Inferior parietal cortex (tissue), 1 donor: ENCODE data around the gene AGER.
"Not testable (repeated sequence)": the region's sequence is repeated elsewhere in the genome, so short reads cannot be mapped to it uniquely, and the experiment has no call there.

Source experiments
- DNase-seq: peaks from one replicate; pipeline ENCODE4 v3.0.0-alpha.2; 2016; ENCODE audit errors: extremely low spot score

The AGER gene

DNA sequence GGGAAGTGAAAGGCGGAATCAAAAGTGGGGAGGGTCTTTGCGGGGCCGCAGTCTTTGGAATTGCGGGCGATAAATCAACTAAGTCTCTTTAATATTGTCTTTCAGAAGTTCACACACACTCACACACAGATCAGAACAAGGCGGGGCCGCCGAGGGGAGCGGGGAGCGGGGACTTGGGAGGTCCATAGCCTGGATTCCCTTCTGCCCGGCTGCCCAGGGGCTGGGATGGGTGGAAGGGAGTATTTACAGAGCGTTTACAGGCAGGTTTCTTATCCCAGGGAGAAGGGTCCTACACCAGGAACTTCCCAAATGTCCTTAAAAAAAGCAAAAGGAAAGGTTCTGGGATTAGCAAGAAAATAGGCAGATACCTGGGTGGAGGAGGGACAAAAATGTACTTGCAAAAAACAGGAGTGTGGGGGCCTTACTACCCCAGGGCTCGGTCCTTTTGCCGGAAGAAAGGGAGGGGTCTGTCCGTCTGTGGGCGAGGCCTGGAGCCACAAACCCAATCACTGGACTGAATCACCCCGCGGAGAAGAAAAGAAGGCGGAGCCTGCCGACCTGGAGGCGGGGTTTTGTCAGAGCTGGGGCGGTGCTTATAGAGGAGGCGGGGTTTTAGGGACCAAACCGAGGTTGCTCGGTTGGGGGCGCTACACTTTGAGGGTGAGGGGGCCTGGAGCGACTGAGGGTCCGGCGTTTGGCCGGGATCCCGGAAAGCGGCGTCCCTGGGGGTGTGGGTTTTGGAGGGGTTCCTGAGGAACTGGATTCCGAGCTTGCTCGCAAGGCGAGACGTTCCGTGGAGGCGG is 35.6 kb downstream of the AGER start:
- DNase-seq = no peak

DNA sequence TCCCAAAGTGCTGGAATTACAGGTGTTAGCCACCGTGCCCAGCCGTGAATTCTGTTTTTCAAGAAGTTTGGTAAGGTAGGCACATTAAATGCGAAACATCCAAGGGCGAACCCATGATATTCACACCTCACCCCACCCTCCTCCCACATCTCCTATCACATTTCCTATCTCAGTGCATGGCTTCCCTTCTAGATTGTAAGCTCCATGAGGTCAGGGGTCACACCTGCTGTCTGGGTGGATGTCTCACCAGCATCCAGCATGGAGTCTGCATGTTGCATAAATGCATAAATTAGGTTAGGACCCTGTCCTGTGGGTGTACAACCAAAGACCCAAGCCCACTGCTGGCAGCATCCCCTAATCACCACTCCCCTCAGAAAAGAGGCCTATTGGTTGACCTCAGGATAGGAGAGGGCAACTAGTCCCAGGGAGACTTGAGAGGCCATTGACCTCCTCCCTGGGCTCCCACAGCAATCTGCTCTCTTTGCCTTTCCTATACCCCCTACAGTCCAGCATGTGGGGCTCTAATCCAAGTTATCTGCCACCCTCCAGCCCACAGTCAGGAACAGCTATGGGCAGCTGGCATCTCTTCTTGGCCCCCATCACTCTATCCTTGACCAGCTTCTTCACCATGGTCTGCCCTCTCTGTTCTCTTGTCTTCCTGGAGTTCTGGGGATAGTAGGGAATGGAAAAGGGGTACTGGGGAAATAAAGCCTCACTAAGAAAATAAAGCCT is 36.5 kb downstream of the AGER start:
- no peak for DNase-seq

DNA sequence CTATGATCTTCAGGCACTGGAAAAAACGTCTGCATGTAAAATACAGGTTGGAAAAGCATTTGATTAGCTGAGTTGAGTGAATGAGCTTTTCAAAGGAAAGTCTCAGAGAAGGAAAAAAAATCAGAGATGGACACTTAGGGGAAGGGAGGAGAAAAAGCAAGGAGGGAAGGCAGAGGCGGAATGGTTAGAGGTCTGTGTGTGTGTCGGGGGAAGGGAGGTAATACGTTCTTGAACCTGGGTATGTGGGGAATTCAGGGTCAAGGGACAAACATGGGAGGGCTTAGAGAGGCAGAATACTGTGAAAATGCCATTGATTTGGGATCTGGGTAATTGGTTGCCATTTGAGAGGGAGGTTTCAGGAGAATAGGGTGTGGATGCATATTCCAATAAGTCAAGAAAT is 37.4 kb downstream of the AGER start:
- no peak for DNase-seq

DNA sequence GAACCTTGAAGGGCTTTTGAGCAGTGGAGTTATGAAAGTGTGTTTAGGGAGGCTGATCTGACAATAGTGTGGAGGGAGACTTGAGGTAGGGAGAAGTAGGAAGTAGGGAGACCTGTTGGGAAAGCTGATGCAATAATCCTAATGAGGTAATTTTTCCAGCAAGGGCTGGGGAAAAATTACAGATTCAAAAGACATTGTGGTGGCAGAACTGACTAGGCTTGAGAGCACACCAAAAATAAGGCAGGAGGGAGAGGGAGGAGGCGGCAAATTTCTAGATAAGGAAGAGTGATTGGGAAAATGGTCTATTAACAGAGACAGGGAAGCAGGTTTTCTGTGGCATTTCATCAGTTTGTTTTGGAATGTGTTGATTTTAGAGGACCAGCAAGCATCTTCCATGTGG is 37.8 kb downstream of the AGER start:
- no peak for DNase-seq

DNA sequence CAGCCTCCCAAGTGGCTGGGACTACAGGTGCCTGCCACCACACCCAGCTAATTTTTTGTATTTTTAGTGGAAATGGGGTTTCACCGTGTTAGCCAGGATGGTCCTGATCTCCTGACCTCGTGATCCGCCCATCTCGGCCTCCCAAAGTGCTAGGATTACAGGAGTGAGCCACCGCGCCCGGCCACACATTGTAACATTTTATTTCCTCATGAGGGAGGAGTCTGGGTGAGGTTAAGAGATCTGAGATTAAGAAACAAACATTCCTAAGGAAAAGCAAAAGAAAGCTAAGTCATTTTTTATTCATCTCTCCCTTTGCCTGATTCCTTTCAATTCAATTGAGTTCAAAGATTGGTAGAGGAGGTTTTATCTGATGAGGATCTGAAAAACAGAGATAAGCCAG is 39.8 kb downstream of the AGER start:
- DNase-seq = not testable (repeated sequence)

DNA sequence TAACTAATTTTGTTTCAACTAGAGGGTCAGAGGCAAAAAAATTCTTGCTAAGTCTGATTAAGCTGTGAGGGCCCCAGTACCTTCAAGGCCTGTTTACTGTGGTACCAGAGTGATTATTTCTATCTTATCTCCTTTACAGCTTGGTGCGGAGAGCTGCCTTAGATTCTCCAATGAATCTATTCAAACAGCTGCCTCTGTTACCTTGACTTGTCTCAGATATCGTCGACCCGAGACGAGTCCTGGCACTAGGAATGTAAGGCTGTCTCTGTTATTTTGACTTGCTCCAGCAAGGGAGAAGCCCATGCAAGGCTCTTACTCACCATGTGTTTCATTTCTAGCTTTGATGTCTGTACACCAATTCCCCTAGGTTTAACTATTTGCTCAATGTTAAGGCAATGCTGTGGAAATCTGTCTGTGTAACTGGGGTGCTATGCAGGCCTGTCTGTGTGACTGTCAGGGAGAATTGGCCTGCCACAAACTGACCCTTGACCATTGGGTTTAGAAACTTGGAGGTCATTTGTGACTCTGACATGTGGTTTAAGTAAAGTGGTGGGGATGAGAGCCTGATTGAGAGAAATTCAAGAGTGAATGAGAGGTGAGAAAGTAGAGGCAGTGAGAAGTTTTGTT is 43.5 kb downstream of the AGER start:
- no peak for DNase-seq

DNA sequence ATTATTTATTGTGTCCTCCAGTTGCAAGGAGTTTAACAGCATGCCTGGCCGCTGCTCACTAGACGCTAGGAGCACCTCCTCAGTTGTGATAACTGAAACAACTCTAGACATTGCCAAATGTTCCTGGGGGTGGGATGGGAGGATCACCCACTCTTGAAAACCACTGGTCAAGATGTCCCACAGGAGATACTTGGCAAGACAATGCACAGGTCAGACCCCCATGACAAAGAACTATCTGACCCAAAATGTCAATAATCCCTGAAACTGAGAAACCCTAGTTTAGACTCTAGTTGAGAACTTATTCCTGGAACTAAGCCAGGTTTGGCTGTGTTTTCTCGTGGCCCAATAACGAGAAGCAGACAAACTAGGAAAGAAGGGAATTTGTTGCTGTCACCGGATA is 44.5 kb downstream of the AGER start:
- no peak for DNase-seq

DNA sequence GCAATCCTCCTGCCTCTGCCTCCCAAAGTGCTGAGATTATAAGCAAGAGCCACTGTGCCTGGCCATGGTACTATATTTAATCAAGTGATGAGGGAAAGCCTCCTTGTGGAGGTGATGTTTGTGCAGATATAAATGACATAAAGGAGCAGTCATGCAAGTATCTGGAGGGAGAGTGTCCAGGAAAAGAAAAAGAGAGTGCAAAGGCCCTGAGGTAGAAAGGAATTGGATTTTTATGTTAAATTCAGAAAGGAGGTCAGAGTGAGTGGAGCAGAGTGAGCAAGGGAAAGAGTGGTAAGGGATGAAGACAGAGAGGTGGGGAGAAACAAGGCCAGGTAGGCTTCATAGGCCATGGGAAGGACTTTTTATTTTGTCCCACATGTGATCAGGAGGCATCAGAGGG is 46.6 kb downstream of the AGER start:
- no peak for DNase-seq

DNA sequence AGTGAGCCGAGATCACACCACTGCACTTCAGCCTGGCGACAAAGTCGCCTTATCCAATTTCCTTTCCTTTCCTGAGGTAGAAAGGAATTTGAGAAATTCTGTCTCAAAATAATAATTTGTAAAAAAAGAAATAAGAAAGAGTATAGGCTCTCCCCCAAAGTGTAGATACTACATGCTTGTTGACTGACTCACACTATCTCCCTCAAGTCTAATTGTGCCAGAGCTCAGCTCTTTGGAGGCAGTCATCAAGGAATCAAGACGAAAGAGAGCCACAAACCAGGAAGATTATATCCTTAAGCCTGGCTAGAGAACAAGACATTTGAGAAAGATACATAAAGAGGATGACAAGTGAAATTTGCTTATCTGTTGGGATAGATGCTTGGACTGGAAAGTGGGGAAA is 50.3 kb downstream of the AGER start:
- DNase-seq = no peak

DNA sequence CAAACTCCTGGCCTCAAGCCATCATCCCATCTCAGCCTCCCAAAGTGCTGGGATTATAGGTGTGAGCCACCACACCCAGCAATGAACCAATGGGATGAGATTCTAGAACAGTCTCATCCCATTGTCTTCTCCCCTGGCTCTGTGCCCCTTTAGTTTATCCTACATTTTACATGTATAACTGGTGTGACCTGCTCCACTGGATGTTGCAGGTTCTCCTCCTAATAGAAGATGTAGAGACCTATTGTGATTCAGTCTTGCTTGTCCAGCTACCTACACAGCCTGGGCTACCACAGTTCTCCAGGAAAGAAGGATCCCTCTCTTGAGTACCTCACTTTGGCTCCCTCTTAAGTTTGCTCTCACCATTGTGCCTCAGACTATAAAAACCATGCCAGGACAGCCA is 51.9 kb downstream of the AGER start:
- no peak for DNase-seq

DNA sequence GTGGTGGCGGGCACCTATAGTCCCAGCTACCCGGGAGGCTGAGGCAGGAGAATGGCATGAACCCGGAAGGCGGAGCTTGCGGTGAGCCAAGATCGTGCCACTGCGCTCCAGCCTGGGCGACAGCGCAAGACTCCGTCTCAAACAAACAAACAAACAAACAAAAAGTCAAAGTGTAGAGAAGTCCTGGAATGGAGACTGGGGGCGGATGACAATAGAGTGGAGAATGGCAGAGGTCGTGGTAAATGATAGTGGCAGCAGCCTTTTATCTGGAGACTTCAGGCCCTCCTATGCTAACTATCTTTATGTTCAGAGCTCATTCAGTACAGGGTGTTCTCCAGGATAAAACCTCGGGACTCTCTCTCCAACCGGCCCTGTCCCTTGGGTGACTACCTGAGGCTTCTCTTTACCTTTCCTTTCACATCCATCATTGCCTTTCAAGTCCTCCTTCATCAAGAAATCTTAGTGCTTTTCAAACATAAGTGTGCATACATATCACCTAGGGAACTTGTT is 52.6 kb downstream of the AGER start:
- DNase-seq = no peak
